ENCODE data around the gene TBC1D20. TPM values are rescaled to one million over a fixed set of nuclear protein-coding genes. Genes with fewer than 3 reads are reported as not detected.

The TBC1D20 gene
- total RNA-seq, 4 donors from 2014 or later: 37.2 to 60.6 (median 53.3) TPM

DNA sequence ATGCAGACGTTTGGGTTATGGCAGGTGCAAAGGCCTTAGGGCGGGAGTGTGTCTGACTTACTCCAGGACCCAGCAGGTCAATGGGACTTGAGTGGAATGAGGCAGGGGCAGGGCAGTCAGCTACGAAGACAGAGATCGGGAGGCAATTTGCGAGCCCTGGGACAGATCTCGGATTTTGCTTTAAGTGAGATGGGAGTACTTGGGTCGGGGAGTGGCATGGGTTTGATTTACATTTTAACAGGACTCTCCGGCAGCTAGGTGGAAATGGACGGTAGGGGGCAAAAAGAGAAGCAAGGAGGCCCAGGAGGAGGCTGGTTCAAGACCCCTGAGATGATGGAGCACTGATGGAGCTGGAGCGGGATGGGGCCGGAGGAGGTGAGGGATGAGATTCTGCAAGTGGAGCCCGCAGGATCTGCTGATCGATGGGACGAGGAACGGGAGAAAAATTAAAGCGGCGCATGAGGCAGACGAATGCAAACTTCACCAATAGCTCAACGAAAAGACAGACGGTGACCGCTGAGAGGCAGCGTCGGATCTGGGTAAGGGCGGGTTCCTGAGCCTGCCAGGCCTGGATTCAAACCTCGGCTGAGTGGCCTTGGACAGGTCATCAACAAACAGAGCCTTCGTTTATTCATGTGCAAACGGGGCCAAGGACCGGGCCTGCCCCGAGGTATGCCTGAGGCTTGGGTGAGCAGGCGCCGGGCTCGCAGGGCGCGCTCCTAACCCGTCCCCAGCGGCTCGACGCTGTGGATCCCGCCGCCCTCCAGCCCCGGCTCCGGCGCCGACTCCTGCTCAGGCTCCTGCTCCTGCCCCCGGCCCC lies 55.0 kb downstream of the TBC1D20 start:
- ATAC-seq (ENCODE audit: low FRiP score) (peak; percentile 77), DNase-seq (ENCODE audit: low spot score) (peak; percentile 26)
- TF ChIP-seq, protein P1, sequence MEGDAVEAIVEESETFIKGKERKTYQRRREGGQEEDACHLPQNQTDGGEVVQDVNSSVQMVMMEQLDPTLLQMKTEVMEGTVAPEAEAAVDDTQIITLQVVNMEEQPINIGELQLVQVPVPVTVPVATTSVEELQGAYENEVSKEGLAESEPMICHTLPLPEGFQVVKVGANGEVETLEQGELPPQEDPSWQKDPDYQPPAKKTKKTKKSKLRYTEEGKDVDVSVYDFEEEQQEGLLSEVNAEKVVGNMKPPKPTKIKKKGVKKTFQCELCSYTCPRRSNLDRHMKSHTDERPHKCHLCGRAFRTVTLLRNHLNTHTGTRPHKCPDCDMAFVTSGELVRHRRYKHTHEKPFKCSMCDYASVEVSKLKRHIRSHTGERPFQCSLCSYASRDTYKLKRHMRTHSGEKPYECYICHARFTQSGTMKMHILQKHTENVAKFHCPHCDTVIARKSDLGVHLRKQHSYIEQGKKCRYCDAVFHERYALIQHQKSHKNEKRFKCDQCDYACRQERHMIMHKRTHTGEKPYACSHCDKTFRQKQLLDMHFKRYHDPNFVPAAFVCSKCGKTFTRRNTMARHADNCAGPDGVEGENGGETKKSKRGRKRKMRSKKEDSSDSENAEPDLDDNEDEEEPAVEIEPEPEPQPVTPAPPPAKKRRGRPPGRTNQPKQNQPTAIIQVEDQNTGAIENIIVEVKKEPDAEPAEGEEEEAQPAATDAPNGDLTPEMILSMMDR (IDR thresholded peaks at IDR 0.05): no peak

- DNase-seq (ENCODE audit: low spot score) (no peak), ATAC-seq (ENCODE audit: low FRiP score) (no peak)
- TF ChIP-seq, protein P1 (IDR thresholded peaks at IDR 0.05): no peak
Observed at GRCh38 chr20:406200-407132, 55.9 kb downstream of the TBC1D20 start.

DNA sequence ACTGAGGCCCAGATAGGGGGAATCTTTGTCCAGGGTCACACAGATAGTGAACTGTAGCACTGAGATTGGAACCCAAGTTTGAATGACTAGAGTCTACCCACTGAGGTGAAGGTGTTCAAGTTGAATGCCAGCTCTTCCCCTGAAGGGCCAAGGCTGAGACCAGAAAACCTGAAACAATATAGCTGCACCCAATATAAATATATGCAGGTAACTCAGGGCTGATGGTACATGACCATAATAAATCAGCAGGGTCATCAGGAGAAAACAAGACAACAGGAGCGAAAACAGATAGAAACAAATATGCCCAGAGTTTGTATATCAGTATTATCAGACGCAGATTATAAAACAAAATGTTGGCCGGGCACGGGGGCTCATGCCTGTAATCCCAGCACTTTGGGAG lies 58.2 kb downstream of the TBC1D20 start:
- DNase-seq (ENCODE audit: low spot score) (no peak), ATAC-seq (ENCODE audit: low FRiP score) (no peak)
- TF ChIP-seq, protein P1 (IDR thresholded peaks at IDR 0.05): no peak

- DNase-seq (ENCODE audit: low spot score) (no peak), ATAC-seq (ENCODE audit: low FRiP score) (no peak)
- TF ChIP-seq, protein P1 (IDR thresholded peaks at IDR 0.05): no peak
Observed at GRCh38 chr20:403582-403957, 58.8 kb downstream of the TBC1D20 start.

DNA sequence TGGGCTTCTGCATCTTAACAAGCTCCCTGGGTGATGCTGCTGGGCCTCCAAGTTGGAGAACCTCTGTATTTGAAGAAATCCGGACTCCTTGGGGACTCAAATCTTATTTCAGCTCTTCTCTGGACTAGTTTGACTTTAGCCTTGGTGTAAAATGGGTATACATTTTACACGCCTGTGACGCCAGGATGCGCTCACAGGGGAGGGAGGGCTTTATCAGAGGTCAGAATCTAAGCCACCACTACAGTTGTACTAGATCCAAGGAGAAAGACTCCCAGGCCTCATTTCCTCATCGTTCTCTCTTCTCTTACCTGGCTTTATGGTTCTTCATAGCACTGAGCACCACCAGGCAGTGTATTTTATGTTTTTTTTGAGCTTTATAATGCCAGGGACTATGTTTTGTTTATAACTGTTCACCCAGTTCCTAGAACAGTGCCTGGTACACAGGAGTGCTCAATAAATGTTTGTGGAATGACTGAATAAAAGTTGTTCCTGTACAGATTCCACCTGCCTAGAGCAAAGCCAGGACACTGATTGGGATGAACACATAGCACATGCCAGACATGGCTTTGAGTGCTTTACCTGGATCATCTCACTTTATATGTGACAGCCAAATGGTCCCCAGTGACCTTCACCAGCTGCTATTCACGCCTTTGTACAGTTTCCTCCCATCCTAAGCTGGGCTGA lies 59.3 kb downstream of the TBC1D20 start:
- ATAC-seq (ENCODE audit: low FRiP score) (no peak), DNase-seq (ENCODE audit: low spot score) (no peak)
- TF ChIP-seq, protein P1 (IDR thresholded peaks at IDR 0.05): no peak

GRCh38 chr20:402496-402885 lies 59.8 kb downstream of the TBC1D20 start:
- DNase-seq (ENCODE audit: low spot score) (no peak), ATAC-seq (ENCODE audit: low FRiP score) (no peak)
- TF ChIP-seq, protein P1 (IDR thresholded peaks at IDR 0.05): no peak

All from omental fat pad (tissue), 4 donors.